HG02588 (cell line): Measurements from ENCODE around the gene STX1B.
A peak's percentile ranks its signal among the peaks of the same experiment; 100 is the strongest.

Source experiments
- ATAC-seq: cut with Tn5 transposase; IDR thresholded peaks from one replicate; pipeline ENCODE4 v1.9.1; 2021; ENCODE audit warnings: mild to moderate bottlenecking, moderate library complexity; ENCODE audit not compliant: unreplicated experiment

The STX1B gene

DNA sequence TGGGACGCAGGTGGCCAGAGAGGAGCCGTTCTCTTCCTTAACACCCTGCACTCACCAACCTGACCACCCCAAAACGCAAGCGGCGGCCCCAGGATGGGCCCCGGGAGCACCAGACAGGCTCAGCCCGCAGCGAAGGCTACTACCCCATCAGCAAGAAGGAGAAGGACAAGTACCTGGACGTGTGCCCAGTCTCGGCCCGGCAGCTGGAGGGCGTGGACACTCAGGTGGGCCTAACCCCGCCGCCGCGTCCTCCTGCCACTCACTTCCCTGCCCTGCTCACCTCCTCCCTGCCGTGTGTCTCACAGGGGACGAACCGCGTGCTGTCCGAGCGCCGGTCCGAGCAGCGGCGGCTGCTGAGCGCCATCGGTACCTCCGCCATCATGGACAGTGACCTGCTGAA, 30.0 kb downstream of the STX1B start:
- no peak for ATAC-seq

DNA sequence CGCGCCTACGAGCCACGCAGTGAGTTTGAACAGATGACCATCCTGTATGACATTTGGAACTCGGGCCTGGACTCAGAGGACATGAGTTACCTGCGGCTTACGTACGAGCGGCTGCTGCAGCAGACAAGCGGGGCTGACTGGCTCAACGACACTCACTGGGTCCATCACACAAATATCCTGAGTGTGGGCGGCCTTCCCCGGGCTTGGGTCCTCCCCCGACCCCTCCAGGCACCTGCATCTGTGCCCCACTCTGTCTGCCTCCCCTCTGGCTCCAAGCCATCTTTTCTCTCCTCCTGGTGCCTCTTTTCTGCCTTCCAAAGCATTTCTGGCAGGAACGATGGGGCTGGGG, 30.4 kb downstream of the STX1B start:
- no peak for ATAC-seq

DNA sequence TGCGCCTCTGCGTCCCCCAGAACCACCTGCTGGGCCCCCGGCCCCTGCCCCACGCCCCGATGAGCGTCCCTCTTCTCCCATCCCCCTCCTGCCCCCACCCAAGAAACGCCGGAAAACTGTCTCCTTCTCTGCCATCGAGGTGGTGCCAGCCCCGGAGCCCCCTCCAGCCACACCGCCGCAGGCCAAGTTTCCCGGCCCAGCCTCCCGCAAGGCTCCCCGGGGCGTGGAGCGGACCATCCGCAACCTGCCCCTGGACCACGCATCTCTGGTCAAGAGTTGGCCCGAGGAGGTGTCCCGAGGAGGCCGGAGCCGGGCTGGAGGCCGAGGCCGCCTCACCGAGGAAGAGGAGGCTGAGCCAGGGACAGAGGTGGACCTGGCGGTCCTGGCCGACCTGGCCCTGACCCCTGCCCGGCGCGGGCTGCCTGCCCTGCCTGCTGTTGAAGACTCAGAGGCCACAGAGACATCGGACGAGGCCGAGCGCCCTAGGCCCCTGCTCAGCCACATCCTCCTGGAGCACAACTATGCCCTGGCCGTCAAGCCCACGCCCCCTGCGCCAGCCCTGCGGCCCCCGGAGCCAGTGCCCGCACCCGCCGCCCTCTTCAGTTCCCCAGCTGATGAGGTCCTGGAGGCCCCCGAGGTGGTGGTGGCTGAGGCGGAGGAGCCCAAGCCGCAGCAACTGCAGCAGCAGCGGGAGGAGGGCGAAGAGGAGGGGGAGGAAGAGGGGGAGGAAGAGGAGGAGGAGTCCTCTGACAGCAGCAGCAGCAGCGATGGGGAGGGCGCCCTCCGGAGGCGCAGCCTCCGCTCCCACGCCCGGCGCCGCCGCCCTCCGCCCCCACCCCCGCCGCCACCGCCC, 31.0 kb downstream of the STX1B start:
- no peak for ATAC-seq

DNA sequence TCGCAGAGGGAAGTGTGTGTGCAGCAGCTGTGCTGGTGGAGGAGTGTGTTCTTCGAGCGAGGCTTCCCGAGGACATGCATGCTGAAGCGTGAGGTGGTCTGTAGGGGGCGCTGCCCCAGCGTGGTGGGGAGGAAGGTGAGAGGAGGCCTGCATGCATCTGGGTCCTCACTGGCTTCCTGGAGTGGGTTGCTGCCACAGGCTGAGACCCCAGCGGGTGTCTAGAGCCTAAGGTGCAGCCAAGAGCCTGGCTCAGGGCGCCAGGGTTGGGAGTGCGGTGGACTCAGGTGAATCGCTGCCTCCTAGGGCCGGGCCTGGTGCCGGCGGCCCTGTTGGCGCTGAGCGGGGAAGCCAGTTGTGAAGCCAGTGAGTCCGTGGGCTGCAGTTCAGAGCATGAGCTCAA, 32.9 kb downstream of the STX1B start:
- no peak for ATAC-seq

DNA sequence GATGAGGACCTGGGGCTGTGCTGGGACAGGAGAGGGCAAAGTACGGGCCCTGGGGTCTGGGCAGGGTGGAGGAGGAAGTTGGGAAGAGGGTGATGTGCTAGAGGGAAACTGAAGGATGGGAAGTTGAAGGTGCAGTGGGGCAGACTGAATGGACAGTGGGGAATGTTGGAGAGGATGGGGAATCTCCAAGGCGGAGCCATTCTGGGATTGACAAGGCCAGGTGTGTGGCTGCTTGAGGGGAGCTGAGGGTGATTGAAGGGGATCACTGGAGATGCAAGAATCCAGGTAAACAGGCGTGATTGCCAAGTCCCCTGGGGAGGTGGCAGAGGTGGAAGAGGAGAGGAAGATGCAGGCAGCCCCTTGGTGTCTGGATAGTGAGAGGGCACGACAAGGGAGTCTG, 34.0 kb downstream of the STX1B start:
- no peak for ATAC-seq

DNA sequence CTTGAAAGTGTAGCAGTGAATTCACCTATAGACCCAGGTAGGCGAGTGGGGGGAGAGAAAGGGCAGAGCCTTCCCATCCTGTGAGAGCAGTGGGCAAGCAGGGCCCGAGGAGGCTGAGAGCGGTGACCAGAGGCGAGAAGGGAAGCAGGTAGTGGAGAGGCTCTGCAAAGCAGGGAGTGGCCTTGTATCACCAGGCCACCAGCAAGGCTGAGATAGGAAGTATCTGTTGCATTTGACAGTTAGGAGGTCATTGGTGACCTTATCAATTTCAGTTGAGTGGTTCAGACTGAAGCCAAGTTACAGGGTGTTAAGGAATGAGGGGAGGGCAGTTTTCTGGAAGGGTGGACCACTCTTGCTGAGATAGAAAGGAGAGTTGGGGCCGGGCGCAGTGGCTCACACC, 36.1 kb downstream of the STX1B start:
- ATAC-seq, result no peak

DNA sequence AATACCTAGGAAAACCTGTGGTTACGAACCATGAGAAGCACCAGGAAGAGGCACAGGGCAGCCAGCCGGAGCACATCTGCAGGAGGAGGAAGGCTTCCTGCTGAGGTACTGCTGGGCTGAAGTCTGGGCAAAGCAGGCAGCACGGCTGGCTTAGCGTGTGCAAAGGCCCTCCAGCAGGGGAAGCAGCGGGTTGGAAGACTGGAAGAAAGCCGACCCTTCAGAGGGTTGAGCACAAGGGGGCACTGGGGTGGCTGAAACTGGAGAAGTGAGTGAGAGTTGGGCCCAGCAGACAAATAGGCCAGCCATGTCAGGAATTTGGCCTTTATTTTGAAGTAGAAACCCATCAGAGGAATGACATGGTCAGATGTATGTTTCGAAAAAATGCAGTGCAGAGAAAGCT, 37.6 kb downstream of the STX1B start:
- no peak for ATAC-seq

DNA sequence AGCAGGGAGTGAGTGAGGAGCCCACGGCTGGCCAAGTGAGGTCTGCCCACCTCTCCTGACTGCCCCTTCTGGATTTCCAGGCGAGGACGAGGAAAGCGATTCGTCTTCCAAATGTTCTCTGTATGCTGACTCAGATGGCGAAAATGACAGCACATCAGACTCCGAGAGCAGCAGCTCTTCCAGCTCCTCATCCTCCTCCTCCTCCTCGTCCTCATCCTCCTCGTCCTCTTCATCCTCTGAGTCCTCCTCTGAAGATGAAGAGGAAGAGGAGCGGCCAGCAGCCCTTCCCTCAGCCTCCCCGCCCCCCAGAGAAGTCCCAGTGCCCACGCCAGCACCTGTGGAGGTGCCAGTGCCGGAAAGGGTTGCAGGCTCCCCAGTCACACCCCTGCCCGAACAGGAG, 39.1 kb downstream of the STX1B start:
- ATAC-seq, result no peak

DNA sequence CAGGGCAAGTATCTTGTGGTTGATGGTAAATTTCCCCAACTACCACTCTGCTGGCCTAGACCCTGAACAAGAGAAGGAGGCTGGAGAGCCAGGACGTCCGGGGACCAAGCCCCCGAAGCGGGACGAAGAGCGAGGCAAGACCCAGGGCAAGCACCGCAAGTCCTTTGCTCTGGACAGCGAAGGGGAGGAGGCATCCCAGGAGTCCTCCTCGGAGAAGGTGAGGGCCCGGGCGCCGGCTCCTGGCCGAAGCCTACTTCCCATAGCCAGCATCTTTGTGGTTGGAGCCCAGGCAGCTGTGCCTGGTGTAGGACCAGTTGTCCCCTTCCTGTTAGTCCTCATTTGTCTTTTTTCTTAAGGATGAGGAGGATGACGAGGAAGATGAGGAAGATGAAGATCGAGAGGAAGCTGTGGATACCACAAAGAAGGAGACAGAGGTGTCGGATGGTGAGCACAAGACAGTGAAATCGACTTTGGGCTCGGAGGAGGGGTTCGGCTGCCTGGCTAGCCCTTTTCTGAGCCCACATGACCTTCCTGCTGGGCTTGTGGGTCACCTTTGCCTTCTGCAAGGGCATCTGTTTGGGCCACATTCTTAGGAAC, 41.1 kb downstream of the STX1B start:
- ATAC-seq, result no peak

DNA sequence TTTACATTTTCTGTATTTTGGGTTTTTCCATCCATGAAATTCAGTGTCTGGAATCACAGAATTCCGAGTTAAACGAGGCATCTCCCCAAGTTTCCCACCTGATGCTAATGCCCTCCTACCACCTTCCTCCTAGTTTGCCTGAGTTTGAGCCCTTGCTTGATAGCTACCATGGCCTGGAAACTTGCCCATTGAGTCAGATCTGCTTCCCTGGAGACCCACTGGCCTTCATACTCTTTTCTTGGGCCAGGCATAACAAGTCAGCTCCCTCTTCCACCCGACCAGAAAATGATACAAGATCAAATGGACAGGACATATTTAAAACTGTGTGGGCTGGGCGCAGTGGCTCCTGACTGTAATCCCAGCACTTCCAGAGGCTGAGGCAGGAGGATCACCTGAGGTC, 42.6 kb downstream of the STX1B start:
- no peak for ATAC-seq

DNA sequence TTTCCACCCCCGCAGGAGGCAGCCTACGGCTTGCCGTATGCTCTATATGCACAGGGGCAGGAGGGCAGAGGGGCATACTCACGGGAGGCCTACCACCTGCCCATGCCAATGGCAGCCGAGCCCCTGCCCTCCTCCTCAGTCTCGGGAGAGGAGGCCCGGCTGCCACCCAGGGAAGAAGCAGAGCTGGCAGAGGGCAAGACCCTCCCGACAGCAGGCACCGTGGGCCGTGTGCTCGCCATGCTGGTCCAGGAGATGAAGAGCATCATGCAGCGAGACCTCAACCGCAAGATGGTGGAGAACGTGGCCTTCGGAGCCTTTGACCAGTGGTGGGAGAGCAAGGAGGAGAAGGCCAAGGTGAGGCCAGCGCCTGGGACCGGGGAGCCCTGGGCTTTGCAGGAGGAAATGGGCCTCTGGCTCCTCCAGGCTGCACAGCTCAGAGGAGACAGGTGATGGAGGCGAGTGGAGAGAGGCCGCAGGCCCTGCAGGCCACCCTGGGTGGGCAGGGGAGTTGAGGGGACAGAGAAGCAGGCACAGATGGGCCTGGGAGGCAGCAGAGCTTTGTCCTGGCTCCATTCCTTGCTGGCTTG, 44.3 kb downstream of the STX1B start:
- no peak for ATAC-seq

DNA sequence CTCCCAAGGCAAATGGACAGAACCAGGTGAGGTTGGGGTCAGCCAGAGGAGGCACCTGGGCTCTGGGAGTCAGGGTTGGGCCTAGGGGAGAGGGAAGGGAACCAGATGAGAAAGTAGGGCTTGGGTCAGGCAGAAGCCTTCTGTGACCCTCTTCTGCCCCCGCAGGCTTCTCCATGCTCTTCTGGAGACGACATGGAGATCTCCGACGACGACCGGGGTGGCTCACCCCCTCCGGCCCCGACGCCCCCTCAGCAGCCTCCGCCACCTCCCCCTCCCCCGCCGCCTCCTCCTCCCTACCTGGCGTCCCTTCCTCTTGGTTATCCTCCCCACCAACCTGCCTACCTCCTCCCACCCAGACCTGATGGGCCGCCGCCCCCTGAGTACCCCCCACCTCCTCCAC, 45.0 kb downstream of the STX1B start:
- ATAC-seq, result no peak

DNA sequence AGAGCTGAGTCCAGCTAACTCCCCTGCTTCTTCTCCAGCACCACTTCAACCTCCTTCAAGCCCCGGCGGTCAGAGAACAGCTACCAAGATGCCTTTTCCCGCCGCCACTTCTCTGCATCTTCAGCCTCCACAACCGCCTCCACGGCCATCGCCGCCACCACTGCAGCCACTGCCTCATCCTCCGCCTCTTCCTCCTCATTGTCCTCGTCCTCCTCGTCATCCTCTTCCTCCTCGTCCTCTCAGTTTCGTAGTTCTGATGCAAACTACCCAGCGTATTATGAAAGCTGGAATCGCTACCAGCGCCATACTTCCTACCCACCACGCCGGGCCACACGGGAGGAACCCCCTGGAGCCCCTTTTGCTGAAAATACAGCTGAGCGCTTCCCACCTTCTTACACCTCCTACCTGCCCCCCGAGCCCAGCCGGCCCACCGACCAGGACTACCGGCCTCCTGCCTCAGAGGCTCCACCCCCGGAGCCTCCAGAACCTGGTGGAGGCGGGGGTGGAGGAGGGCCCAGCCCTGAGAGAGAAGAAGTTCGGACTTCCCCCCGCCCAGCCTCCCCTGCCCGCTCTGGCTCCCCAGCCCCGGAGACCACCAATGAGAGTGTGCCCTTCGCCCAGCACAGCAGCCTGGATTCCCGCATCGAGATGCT, 45.7 kb downstream of the STX1B start:
- no peak for ATAC-seq

DNA sequence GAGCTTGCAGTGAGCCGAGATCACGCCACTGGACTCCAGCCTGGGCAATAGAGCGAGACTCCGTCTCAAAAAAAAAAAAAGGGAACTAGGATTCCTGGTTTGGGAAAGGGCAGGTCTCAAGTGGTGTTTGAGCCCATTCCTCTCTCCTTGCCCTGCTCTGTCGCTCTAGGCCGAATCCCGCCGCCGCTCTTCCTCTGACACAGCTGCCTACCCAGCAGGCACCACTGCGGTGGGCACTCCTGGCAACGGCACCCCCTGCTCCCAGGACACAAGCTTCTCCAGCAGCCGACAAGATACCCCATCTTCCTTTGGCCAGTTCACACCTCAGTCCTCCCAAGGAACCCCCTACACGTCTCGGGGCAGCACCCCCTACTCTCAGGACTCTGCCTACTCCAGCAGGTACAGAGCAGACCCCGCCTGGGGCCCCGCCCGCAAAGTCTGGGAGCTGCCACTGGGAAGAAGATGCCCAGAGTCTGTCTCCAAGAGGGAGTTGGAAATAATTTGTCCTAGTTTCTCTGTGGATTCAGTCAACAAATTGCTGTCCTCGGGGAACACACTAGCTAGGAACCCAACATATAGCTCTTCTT, 46.4 kb downstream of the STX1B start:
- no peak for ATAC-seq

DNA sequence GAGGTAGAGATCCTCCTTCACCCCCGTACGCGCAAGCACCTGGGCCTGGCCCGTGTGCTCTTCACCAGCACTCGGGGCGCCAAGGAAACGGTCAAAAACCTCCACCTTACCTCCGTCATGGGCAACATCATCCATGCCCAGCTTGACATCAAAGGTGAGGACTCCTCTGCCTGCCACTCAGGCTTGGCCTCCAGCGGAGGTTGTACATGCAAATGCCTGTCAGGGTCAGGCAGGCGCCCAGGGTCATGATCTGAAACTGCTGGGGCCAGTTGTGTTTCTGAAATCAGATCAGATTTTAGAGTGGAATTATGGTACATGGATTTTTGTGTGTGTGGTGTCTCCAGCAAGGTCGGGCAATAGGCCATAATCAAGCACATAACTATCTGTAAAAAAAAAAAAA, 49.1 kb downstream of the STX1B start:
- ATAC-seq, result no peak

DNA sequence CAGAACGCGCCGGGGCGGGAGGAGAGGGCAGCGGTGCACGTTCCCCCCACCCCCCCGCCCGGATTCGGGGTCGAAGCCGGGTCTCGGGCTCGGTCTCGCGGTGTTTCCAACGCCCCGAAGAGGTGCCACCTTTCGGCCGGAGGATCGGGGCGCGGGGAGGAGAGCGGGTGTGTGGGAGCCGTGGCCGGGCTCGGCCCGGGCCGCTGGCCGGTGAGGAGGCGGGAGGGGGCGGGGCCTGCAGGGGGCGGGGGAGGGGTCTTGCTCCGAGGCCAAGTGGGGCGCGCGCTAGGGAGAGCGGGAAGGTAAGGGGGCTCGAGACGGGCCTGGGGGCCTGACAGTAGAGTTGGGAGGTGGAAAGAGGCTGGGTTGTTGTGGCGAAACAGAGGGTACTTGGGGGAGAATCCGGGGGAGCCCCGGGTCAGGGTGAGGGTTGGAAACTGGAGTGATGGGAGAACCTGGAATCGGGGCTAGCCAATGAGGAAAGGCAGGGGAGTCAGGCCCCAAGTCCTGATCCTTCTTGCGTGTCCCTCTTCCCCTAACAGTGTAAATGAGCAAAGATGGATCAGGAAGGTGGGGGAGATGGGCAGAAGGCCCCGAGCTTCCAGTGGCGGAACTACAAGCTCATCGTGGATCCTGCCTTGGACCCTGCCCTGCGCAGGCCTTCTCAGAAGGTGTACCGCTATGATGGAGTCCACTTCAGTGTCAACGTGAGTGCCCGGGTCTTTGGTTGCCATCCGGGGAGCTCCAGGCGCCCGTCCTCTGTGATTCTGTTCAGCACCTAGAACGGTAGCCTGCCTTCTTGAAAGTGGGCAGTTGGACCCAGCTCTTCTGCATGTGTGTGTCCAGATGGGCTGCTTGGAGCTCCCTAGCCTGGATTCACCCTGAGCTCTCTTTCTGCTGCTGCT, 52.0 kb downstream of the STX1B start:
- ATAC-seq, result peak; percentile 19

DNA sequence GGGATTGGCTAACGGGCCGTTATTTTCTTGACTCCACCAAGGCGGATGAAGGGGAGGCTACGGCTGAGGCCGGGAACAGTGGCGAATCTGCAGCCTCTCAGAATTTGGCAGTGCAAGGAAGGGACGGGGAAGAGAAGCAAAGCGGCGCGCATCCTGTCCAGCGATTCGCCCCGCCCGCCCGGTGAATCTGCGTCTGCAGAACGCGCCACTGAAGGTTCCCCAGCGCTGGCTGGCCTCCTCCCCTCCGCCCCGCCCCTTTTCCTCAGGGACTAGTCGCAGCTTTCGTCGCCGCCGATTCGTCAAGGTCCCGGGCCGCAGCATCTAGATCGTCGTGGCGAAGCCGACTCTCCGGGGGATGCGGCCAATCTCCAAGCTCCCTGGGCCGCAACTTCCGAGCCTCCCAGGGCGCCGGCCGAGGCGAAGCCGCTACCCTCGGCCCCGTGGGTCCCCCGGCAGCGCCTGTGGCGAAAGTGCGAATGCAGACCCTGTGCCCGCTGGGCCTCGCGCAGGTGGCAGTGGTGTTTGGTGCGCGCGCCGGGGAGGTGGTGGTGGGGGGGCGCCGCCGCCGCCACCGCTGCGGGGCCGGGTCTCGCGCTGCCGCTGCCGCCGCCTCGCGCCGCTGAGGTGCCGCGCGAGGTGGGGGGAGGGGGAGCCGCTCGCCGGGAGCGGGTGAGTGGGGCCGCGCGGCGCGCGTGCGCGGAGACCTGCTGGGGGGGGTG, 52.8 kb downstream of the STX1B start, which contains the start of gene SETD1A:
Gene SETD1A (plus strand): TSS at position 299 of the 719 bp plus-strand sequence. CDS start 978 bp downstream, outside the sequence.
- peak; percentile 61 for ATAC-seq

DNA sequence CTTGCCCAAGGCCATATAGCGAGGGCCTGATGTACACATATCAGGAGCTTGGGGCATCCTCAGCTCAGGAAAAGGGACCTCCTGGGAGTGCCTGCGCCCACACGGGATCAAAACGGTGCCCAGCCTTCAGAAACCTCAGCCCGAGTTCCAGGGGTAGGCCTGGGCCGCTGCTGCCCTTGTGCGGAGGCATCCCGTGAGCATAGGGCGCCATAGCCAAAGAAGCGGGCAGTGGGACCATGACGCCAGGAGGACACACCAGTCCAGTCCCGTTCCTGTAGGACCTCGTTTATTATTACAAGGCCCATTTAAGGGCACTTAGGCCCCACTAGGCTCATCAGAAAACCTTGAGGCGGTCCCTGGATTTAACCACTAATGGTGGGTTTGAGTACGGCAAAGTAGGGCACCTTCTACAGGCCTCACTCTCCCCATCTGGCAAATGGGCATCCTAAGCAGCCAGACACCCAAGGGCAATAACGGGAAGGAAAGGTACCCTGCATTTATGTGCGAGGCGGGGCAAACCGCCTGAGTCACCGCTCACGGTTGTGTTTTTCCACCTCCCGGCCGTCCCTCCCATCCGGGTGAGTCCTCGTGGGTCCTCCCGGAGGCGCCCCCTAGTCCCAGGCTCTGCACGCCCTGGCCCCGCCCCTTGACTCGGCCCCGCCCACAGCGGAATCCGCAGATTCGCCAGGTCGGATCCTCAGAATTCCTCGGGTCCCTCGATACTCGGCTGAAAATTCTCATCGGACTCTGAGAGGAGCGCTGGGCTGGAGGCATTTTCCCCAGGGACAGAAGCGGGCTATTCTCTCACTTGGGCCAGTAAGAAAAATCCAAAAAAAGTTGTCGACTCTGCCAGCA, 53.6 kb downstream of the STX1B start:
- peak; percentile 48 for ATAC-seq

DNA sequence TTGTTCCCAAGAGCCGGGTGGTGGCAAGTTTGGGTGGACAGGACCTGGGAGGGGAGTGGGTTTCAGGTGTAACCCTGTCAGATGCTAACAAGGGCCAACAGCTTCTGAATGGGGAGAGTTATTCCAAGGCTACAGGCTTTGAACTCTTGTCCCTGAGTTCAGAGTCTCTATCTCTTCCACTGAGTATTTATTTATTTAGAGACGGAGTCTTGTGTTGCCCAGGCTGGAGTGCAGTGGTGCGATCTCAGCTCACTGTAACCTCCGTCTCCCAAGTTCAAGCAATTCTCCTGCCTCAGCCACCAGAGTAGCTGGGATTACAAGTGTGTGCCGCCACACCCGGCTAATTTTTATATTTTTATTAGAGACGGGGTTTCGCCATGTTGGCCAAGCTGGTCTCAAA, 55.4 kb downstream of the STX1B start:
- no peak for ATAC-seq
